H1 (cell line): Measurements from ENCODE around the gene RASAL2. TPM values are rescaled to one million over a fixed set of nuclear protein-coding genes. Genes with fewer than 3 reads are reported as not detected.

Source experiments
- ASH2L ChIP-seq: fragments of 200-600, 300-600 bp; sonication (generic); IDR thresholded peaks from one replicate; pipeline ENCODE4 v1.7.1; 2017; ENCODE audit warnings: low read length
- CHD1 ChIP-seq: IDR thresholded peaks from 2 replicates; pipeline ENCODE4 v1.6.1; 2012; ENCODE audit warnings: low read depth, low read length, improper control_type of control experiment
- EGR1 ChIP-seq: IDR thresholded peaks from 2 replicates; pipeline ENCODE4 v1.6.1; 2011; ENCODE audit warnings: low read depth, low read length, borderline replicate concordance
- HDAC2 ChIP-seq, 2 experiments: fragments of 300-600 bp in 1 of 2; sonication (generic) in 1 of 2; IDR thresholded peaks; 2 replicates each; pipeline ENCODE4 v1.6.1; 2011 to 2012; ENCODE audit warnings: low read depth in 2 of 2, low read length in 2 of 2, mild to moderate bottlenecking in 2 of 2, moderate library complexity in 2 of 2, borderline replicate concordance in 1 of 2, inconsistent platforms in 1 of 2
- NANOG ChIP-seq: IDR thresholded peaks from 2 replicates; pipeline ENCODE4 v1.6.1; 2011; ENCODE audit warnings: low read length, low read depth, mild to moderate bottlenecking, inconsistent platforms; ENCODE audit not compliant: insufficient read depth, poor library complexity, severe bottlenecking
- POU5F1 ChIP-seq: IDR thresholded peaks from 2 replicates; pipeline ENCODE4 v1.6.1; 2011; ENCODE audit warnings: low read depth, mild to moderate bottlenecking, low read length, moderate library complexity
- YY1 ChIP-seq: IDR thresholded peaks from 2 replicates; pipeline ENCODE4 v1.6.1; 2011; ENCODE audit warnings: low read depth, mild to moderate bottlenecking, low read length
- polyA plus RNA-seq, 7 experiments: library from polyadenylated mRNA; depleted of rRNA in 3 of 7; stranded (reverse) in 5 of 7; unstranded in 2 of 7; fragments of >200 nt in 5 of 7; fragments of 200-250 nt in 2 of 7; gene quantifications; 1 replicate in 5 of 7; 2 replicates in 1 of 7; 4 replicates in 1 of 7; pipeline versions ENCODE4 v1.2.1 to v1.2.3, GENCODE V29; 2011 to 2013; ENCODE audit warnings: missing spikeins in 2 of 7, mixed read lengths in 2 of 7
- total RNA-seq: library from RNA; stranded (reverse); fragmentation: NEBNext Ultra II Directional; extraction: Animal tissue kit (Norgen Biotek cat#: 25700); gene quantifications from 2 replicates; pipeline ENCODE4 v1.2.1, GENCODE V29; 2021
- TF ChIP-seq, protein P1 (sequence below), 3 experiments: IDR thresholded peaks; 1 replicate in 2 of 3; 2 replicates in 1 of 3; pipeline versions ENCODE4 v1.5.1 to v1.6.1; 2011; ENCODE audit warnings: low read length in 3 of 3, mild to moderate bottlenecking in 3 of 3, inconsistent platforms in 2 of 3, low read depth in 1 of 3, moderate library complexity in 1 of 3; ENCODE audit not compliant: insufficient read depth in 1 of 3; ENCODE audit errors: control extremely low read depth in 1 of 3

The RASAL2 gene
- total and polyA plus RNA-seq, 2 of the 8 experiments (the other 6 are each of a cell fraction or from before 2014, with no cell fraction given), result 15.9 to 32.5 TPM

DNA sequence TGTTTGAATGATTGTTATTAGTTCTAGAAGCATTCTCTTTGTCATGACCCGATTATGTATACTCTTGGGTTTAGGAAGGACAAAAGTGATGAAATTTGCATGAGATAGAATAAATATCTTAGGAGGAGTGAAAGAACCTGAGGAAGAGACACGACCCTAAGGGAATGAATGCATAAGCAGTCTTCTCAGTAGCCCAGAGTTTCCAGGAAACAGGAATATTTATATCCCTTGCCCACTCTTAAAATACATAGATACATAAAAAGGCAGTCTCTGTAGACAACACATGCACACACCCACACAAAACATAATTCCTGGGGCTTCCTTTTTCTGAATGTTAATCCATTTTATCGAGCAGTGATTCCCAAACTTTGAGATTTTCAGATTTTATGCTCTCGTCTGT lies 383.5 kb downstream of the RASAL2 start (continued):
- TF ChIP-seq, protein P1, sequence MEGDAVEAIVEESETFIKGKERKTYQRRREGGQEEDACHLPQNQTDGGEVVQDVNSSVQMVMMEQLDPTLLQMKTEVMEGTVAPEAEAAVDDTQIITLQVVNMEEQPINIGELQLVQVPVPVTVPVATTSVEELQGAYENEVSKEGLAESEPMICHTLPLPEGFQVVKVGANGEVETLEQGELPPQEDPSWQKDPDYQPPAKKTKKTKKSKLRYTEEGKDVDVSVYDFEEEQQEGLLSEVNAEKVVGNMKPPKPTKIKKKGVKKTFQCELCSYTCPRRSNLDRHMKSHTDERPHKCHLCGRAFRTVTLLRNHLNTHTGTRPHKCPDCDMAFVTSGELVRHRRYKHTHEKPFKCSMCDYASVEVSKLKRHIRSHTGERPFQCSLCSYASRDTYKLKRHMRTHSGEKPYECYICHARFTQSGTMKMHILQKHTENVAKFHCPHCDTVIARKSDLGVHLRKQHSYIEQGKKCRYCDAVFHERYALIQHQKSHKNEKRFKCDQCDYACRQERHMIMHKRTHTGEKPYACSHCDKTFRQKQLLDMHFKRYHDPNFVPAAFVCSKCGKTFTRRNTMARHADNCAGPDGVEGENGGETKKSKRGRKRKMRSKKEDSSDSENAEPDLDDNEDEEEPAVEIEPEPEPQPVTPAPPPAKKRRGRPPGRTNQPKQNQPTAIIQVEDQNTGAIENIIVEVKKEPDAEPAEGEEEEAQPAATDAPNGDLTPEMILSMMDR (IDR thresholded peaks at IDR 0.05; ENCODE audit: control extremely low read depth in 1 of 3, insufficient read depth in 1 of 3, low read depth in 1 of 3, low read length in 3 of 3), result no peak
- no peak for TF ChIP-seq EGR1
- TF ChIP-seq NANOG, result no peak
- TF ChIP-seq ASH2L, result no peak
- TF ChIP-seq YY1, result no peak
- TF ChIP-seq HDAC2 (IDR thresholded peaks at IDR 0.05; ENCODE audit: borderline replicate concordance in 1 of 2, low read depth in 2 of 2, low read length in 2 of 2), result no peak
- no peak for TF ChIP-seq POU5F1
- TF ChIP-seq CHD1, result no peak
